MCF 10A (cell line): ENCODE measurements around the gene B9D2. TPM values are rescaled to one million over a fixed set of nuclear protein-coding genes. Genes with fewer than 3 reads are reported as not detected.

Experiments used
- BruUV-seq: library from RNA; stranded (reverse); fragments of 400-500 nt; replicated peaks from 2 replicates; lab custom pipeline; 2021; lab: Mats Ljungman, UMichigan
- CTCF ChIA-PET: fragments of 300-600 bp; sonication (Branson Sonifier 250); formaldehyde crosslinking; extraction: SDS; loops from one replicate; lab custom pipeline; 2021; ENCODE audit warnings: antibody characterized with exemption, inconsistent platforms; lab: Yijun Ruan, JAX
- POLR2A ChIA-PET: fragments of 300-600, 350-650 bp; sonication (Branson Sonifier 250); formaldehyde crosslinking; extraction: SDS; loops from one replicate; lab custom pipeline; 2020; ENCODE audit warnings: antibody characterized with exemption, inconsistent platforms; lab: Yijun Ruan, JAX
- DNase-seq: peaks from one replicate; pipeline ENCODE4 v3.0.0-alpha.2; 2018; ENCODE audit not compliant: unreplicated experiment
- H3K27ac Mint-ChIP-seq: one replicate; pipeline ENCODE4 v1.8.0; 2022; ENCODE audit warnings: mild to moderate bottlenecking, low read depth, mixed read lengths; ENCODE audit not compliant: unreplicated experiment
- H3K27me3 Mint-ChIP-seq: one replicate; pipeline ENCODE4 v1.8.0; 2022; ENCODE audit warnings: mixed read lengths; ENCODE audit not compliant: insufficient read depth, unreplicated experiment
- H3K36me3 Mint-ChIP-seq: one replicate; pipeline ENCODE4 v1.8.0; 2022; ENCODE audit warnings: mild to moderate bottlenecking, moderate library complexity, mixed read lengths; ENCODE audit not compliant: insufficient read depth, unreplicated experiment
- H3K4me1 Mint-ChIP-seq: one replicate; pipeline ENCODE4 v1.8.0; 2022; ENCODE audit warnings: mixed read lengths; ENCODE audit not compliant: insufficient read depth, unreplicated experiment
- H3K4me3 Mint-ChIP-seq: one replicate; pipeline ENCODE4 v1.8.0; 2022; ENCODE audit warnings: mild to moderate bottlenecking, moderate library complexity, mixed read lengths; ENCODE audit not compliant: unreplicated experiment
- H3K9me3 Mint-ChIP-seq: one replicate; pipeline ENCODE4 v1.8.0; 2022; ENCODE audit warnings: mixed read lengths; ENCODE audit not compliant: unreplicated experiment
- intact Hi-C: fragments of 100-400 bp; cut with micrococcal nuclease; formaldehyde crosslinking; loops from 2 replicates; pipeline ENCODE4 v1.14.1; 2022
- total RNA-seq: library from RNA; stranded (reverse); gene quantifications from 2 replicates; pipeline ENCODE4 v1.2.3, GENCODE V29; 2022
- TF ChIP-seq, protein P1 (sequence below): fragments of 200-600 bp; IDR thresholded peaks from one replicate; pipeline ENCODE4 v1.8.0; 2022; ENCODE audit warnings: antibody characterized with exemption, mild to moderate bottlenecking; ENCODE audit not compliant: unreplicated experiment

Gene B9D2
- total RNA-seq, 1 experiment from 2014 or later: 5.7 TPM

DNA sequence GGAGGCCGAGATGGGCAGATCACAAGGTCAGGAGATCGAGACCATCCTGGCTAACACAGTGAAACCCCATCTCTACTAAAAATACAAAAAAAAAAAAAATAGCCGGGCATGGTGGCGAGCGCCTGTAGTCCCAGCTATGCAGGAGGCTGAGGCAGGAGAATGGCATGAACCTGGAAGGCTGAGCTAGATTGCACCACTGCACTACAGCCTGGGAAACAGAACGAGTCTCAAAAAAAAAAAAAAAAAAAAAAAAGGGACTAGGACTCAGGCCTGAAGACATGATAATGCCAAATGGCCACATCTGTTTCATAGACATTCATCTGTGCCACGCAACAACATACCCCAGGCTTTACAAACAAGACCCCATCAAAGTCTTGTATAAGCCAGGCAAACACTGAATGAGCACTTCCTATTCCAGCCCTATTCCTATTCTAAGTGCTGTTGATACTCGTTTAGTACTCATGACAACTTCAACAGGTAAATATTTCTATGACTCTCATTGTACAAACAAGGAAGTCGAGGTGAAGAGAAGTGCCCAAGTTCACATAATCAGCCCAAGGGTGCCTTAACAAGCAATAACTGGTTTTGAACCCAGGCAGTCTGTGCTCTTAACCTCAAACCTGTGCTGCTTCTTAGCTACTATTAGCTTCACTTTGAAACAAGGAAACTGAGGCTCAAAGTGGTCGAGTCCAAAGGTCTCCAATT is 1.7 kb downstream of the B9D2 start:
- no peak for DNase-seq
- ChIA-PET POLR2A (interaction anchor here (1.6 to 3.4 kb wide), 4 partner anchors 10 to 19 kb away, joined by 5 to 41 read pairs (median 16); partner anchors contain the start of gene TGFB1), CTCF (interaction anchor here (0.5 to 4.2 kb wide), 3 partner anchors 8 to 1495 kb away, joined by 3 to 34 read pairs (median 3); partner anchors contain the start of gene TGFB1)
- intact Hi-C loops: no loop called here
- peaks cover 14% of the 10 kb centered on the region for H3K4me1 Mint-ChIP-seq
- no peaks in the 10 kb centered on the region for H3K9me3 Mint-ChIP-seq
- TF ChIP-seq, protein P1, sequence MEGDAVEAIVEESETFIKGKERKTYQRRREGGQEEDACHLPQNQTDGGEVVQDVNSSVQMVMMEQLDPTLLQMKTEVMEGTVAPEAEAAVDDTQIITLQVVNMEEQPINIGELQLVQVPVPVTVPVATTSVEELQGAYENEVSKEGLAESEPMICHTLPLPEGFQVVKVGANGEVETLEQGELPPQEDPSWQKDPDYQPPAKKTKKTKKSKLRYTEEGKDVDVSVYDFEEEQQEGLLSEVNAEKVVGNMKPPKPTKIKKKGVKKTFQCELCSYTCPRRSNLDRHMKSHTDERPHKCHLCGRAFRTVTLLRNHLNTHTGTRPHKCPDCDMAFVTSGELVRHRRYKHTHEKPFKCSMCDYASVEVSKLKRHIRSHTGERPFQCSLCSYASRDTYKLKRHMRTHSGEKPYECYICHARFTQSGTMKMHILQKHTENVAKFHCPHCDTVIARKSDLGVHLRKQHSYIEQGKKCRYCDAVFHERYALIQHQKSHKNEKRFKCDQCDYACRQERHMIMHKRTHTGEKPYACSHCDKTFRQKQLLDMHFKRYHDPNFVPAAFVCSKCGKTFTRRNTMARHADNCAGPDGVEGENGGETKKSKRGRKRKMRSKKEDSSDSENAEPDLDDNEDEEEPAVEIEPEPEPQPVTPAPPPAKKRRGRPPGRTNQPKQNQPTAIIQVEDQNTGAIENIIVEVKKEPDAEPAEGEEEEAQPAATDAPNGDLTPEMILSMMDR: no peak
- peak overlapping the region; percentile 100 for H3K27ac Mint-ChIP-seq
- H3K27me3 Mint-ChIP-seq: no peaks in the 10 kb centered on the region
- peaks cover 6% of the 10 kb centered on the region for H3K36me3 Mint-ChIP-seq
- no TSS peak for BruUV-seq
- H3K4me3 Mint-ChIP-seq: peak overlapping the region; percentile 98

DNA sequence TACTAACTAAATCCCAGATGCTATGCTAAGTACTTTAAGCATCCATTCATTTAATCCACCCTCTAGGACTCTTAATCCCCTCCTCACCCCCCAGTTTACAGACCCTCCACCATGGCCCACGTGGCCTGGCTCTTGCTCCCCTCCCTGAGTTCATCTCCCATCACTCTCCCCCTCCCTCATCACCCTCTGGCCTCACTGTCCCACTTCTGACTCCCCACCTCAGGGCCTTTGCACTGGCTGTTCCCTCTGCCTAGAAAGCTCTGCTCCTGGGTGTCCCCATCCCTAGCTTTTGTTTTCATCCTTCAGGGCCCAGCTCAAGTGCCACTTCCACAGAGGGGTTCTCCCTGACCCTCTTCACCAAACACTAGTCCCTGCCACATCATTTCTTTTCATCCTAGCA is 4.2 kb downstream of the B9D2 start:
- no peaks in the 10 kb centered on the region for H3K9me3 Mint-ChIP-seq
- DNase-seq: no peak
- H3K36me3 Mint-ChIP-seq: peaks cover 12% of the 10 kb centered on the region
- no peaks in the 10 kb centered on the region for H3K4me1 Mint-ChIP-seq
- TF ChIP-seq, protein P1: no peak
- BruUV-seq: no TSS peak
- no peaks in the 10 kb centered on the region for H3K27me3 Mint-ChIP-seq
- ChIA-PET CTCF (interaction anchor here (0.6 to 1.5 kb wide), 2 partner anchors 51 to 385 kb away, joined by 4 to 6 read pairs; no protein-coding TSS in a partner anchor), POLR2A (interaction anchor here (0.9 kb wide), 1 partner anchor 32 kb away, joined by 3 read pairs; no protein-coding TSS in a partner anchor)
- intact Hi-C loops: no loop called here
- H3K27ac Mint-ChIP-seq: no peak overlapping the region
- no peak overlapping the region for H3K4me3 Mint-ChIP-seq

DNA sequence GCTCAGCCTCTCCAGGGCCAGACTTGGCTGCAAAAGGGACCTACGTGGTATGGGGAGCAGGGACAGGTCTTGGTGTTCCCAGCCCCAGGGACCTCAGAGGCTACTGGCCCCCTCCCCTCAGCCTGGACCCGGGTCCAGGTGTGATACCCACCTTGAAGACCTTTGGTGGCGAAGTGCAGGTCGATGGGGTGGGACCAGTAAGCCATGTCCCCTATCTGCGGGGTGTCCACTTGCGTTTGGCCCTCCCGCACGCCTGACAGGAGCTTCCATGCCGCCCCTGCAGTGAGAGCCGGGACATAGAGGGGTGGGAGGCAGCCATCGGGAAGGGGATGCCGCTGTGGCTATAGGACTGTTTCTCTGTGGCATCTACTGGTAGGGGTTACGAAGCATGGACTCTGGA is 6.2 kb downstream of the B9D2 start:
- peaks cover 6% of the 10 kb centered on the region for H3K36me3 Mint-ChIP-seq
- CTCF ChIA-PET: interaction anchor here (0.7 kb wide), 1 partner anchor 54 kb away, joined by 3 read pairs; no protein-coding TSS in a partner anchor

More for the DNA sequence above, 6.2 kb downstream of the B9D2 start:
- Mint-ChIP-seq H3K27ac (no peak overlapping the region), H3K4me1 (peaks cover 6% of the 10 kb centered on the region), H3K4me3 (no peak overlapping the region), H3K9me3 (no peaks in the 10 kb centered on the region), H3K27me3 (no peaks in the 10 kb centered on the region)
- DNase-seq: no peak
- intact Hi-C loops: no loop called here
- TF ChIP-seq, protein P1: no peak
- no TSS peak for BruUV-seq
- POLR2A ChIA-PET: no interaction called here
